ENCODE data around the gene RGS2.

Gene RGS2

GRCh38 chr1:192831706-192832355 lies 23.0 kb downstream of the RGS2 start:
- no peak for FAIRE-seq

GRCh38 chr1:192832492-192832891 lies 23.7 kb downstream of the RGS2 start:
- FAIRE-seq: no peak

GRCh38 chr1:192835116-192835515 lies 26.3 kb downstream of the RGS2 start:
- no peak for FAIRE-seq

GRCh38 chr1:192839162-192840066 lies 30.6 kb downstream of the RGS2 start:
- no peak for FAIRE-seq

GRCh38 chr1:192844360-192844759 lies 35.5 kb downstream of the RGS2 start:
- FAIRE-seq: no peak

DNA sequence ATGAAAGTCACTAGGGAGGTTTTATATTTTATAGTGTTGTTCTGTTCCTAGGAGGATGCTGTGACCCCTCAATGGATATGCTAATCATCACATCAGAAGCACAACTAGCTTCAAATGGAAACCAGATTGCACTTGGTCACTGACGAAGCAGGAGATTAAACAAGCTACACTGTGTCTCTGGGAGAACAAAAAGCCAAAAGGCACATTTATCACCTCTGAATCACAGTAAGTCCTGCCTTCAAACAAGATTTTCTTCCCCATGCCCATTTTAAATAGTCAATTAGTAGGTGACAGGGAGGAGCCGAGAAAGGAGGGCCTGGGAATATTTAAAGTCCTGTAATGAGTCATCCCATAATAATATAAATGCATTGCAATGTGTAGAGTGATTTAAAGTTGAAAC lies 38.1 kb downstream of the RGS2 start:
- no peak for FAIRE-seq

GRCh38 chr1:192849011-192849410 lies 40.2 kb downstream of the RGS2 start:
- FAIRE-seq: no peak

DNA sequence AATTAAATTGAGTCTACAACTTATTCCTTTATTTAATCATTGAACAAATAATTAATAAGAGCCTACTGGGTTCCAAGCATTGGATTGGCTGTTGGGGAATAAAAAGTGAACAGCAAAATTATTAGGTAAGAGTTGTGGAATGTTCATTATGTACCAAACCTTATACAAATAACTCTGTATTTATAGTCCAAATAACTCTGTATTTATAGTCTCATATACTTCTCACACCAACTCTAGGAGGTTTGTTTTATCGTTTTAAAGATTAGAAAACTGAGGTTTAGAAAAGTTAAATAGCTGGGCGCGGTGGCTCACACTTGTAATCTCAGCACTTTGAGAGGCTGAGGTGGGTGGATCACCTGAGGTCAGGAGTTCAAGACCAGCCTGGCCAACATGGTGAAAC lies 40.6 kb downstream of the RGS2 start:
- FAIRE-seq: no peak

- FAIRE-seq: no peak
These were observed 43.4 kb downstream of the RGS2 start for GRCh38 chr1:192852001-192852947.

GRCh38 chr1:192858456-192858855 lies 49.6 kb downstream of the RGS2 start:
- FAIRE-seq: no peak

DNA sequence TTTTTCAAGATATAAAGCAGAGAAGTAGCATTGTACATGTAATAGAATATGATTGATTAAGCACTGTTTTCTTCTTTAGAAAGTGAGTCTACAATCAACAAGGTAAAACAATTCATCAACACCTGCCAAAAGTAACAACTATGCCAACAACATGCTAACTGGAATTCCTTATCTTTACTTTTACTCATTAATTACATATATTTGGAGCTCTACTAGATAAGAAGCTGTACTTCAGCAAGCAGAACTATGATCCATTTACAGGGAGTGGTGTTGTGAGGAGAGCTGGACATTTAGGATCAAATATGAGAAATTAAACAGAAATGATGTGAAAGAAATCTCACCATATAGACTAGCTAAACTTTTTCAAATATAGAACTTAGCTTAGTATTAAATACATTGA lies 51.0 kb downstream of the RGS2 start:
- no peak for FAIRE-seq

- no peak for FAIRE-seq
These were observed 51.8 kb downstream of the RGS2 start for GRCh38 chr1:192860478-192861185.

GRCh38 chr1:192861860-192862259 lies 53.0 kb downstream of the RGS2 start:
- no peak for FAIRE-seq

All from islet of Langerhans (tissue), 1 donor.